ENCODE measurements around the gene PRUNE2.

DNA sequence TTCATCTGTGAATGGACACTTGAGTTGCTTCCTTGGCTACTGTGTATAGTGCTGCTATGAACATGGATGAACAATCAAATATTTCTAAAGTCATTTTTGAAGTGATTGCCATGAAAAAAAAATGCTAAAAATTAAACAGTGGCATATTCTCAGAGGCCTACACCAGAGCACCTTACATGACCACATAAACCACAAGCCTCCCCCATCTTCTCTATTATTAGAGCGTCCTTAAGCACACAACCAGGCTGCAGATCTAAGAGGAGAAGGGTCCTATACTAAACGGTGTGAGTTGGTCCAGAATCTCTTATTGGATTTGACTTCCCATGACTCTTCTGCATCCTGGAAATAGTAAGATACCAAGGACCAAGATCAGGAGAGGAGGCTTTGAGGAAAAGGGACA, 107.4 kb downstream of the PRUNE2 start:
- TF ChIP-seq, protein P1, sequence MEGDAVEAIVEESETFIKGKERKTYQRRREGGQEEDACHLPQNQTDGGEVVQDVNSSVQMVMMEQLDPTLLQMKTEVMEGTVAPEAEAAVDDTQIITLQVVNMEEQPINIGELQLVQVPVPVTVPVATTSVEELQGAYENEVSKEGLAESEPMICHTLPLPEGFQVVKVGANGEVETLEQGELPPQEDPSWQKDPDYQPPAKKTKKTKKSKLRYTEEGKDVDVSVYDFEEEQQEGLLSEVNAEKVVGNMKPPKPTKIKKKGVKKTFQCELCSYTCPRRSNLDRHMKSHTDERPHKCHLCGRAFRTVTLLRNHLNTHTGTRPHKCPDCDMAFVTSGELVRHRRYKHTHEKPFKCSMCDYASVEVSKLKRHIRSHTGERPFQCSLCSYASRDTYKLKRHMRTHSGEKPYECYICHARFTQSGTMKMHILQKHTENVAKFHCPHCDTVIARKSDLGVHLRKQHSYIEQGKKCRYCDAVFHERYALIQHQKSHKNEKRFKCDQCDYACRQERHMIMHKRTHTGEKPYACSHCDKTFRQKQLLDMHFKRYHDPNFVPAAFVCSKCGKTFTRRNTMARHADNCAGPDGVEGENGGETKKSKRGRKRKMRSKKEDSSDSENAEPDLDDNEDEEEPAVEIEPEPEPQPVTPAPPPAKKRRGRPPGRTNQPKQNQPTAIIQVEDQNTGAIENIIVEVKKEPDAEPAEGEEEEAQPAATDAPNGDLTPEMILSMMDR (IDR thresholded peaks at IDR 0.05): no peak
- no peak for TF ChIP-seq POLR2A (IDR thresholded peaks at IDR 0.05)
